Measurements from ENCODE around the gene KRTAP4-9. TPM values are rescaled to one million over a fixed set of nuclear protein-coding genes. Genes with fewer than 3 reads are reported as not detected.
"Not testable (repeated sequence)": the region's sequence is repeated elsewhere in the genome, so short reads cannot be mapped to it uniquely, and the experiment has no call there.

The KRTAP4-9 gene
- total and polyA plus RNA-seq, 9 of the 15 experiments (the other 6 are each of a cell fraction or from before 2014, with no cell fraction given), result not detected

DNA sequence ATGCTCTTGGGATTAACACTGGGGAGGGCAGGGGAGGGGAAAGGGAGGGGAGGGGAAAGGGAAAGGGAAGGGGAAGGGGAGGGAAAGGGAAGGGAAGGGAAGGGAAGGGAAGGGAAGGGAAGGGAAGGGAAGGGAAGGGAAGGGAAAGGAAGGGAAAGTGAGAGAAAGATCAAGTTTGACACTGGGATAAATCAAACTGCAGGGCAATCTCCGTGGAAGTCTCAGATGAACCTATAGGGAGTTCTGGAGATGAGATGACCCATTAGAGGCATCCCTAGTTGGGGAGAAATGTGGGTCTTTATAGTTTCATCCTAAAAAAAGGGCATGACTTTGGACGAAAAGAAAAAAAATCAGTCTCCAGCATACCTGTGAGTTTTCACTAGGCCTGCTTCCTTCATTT lies 16.6 kb downstream of the KRTAP4-9 start (continued):
- TF ChIP-seq, protein P1, sequence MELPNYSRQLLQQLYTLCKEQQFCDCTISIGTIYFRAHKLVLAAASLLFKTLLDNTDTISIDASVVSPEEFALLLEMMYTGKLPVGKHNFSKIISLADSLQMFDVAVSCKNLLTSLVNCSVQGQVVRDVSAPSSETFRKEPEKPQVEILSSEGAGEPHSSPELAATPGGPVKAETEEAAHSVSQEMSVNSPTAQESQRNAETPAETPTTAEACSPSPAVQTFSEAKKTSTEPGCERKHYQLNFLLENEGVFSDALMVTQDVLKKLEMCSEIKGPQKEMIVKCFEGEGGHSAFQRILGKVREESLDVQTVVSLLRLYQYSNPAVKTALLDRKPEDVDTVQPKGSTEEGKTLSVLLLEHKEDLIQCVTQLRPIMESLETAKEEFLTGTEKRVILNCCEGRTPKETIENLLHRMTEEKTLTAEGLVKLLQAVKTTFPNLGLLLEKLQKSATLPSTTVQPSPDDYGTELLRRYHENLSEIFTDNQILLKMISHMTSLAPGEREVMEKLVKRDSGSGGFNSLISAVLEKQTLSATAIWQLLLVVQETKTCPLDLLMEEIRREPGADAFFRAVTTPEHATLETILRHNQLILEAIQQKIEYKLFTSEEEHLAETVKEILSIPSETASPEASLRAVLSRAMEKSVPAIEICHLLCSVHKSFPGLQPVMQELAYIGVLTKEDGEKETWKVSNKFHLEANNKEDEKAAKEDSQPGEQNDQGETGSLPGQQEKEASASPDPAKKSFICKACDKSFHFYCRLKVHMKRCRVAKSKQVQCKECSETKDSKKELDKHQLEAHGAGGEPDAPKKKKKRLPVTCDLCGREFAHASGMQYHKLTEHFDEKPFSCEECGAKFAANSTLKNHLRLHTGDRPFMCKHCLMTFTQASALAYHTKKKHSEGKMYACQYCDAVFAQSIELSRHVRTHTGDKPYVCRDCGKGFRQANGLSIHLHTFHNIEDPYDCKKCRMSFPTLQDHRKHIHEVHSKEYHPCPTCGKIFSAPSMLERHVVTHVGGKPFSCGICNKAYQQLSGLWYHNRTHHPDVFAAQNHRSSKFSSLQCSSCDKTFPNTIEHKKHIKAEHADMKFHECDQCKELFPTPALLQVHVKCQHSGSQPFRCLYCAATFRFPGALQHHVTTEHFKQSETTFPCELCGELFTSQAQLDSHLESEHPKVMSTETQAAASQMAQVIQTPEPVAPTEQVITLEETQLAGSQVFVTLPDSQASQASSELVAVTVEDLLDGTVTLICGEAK (IDR thresholded peaks at IDR 0.05), result no peak
- TF ChIP-seq, protein P1 (CRISPR knock-in tag; IDR thresholded peaks at IDR 0.05), result no peak
- TF ChIP-seq TEAD1 (CRISPR knock-in tag; IDR thresholded peaks at IDR 0.05) (no peak), RBM34 (IDR thresholded peaks at IDR 0.05; ENCODE audit: borderline replicate concordance, insufficient read depth, low read length) (no peak), MITF (IDR thresholded peaks at IDR 0.05) (no peak), EGR1 (conservative IDR thresholded peaks at IDR 0.05) (no peak)

DNA sequence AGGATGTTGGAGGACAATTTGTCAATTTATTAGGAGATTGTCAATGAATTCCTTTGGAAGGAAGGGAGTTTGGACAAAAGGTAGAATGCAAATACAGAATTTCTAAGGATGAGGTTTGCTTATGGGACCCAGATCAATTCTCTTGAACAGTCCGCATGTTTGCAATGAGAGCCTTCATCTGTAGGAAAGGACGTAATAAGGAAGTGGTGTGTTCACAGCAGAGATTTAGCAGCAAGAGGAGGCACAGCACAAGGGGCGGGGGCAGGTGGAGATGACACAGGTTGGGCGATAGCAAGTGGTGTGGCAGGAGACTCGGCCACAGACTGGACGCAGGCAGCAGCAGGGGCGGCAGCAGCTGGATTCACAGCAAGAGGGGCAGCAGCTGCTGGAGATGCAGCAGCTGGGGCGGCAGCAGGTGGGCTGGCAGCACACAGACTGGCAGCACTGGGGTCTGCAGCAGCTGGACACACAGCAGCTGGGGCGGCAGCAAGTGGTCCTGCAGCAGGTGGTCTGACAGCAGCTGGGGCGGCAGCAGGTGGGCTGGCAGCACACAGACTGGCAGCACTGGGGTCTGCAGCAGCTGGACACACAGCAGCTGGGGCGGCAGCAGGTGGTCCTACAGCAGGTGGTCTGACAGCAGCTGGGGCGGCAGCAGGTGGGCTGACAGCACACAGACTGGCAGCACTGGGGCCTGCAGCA lies 18.3 kb downstream of the KRTAP4-9 start:
- H3K4me2 ChIP-seq (ENCODE audit: insufficient read depth, low read length); H3K4me1 ChIP-seq (replicated peaks in 1 of 2; ENCODE audit: control insufficient read depth in 2 of 2, insufficient read depth in 2 of 2, low read length in 2 of 2); CTCF ChIA-PET (ENCODE audit: low intra/inter-chr PET ratio); H4K20me1 ChIP-seq (replicated peaks; ENCODE audit: control insufficient read depth, insufficient read depth, low read length); H3K9me3 ChIP-seq (replicated peaks; ENCODE audit: control insufficient read depth, insufficient read depth, low read depth, low read length); H3K27me3 ChIP-seq (ENCODE audit: control insufficient read depth in 2 of 2, insufficient read depth in 2 of 2, low read length in 2 of 2); H3K4me3 ChIP-seq; FAIRE-seq; H3K79me2 ChIP-seq (ENCODE audit: control insufficient read depth, insufficient read depth, low read length); H3K9ac ChIP-seq (ENCODE audit: insufficient read depth in 1 of 2, low read depth in 2 of 2, low read length in 2 of 2); H3K36me3 ChIP-seq (ENCODE audit: control insufficient read depth, insufficient read depth, low read length); H3K27ac ChIP-seq (ENCODE audit: extremely low read depth, low read depth, low read length); H2AFZ ChIP-seq (ENCODE audit: low read depth, low read length); intact Hi-C loops (cut with micrococcal nuclease); ATAC-seq; BruUV-seq (replicated peaks); DNase-seq (ENCODE audit: extremely low read depth in 1 of 4, low spot score in 3 of 4); in situ Hi-C loops (cut with MboI); H3K9me1 ChIP-seq (ENCODE audit: control insufficient read depth, insufficient read depth, low read length): not testable (repeated sequence)
- POLR2A ChIA-PET, result interaction anchor here (0.6 kb wide), 2 partner anchors 23 to 354 kb away, joined by 3 to 4 read pairs; no protein-coding TSS in a partner anchor
- WGBS (ENCODE audit: insufficient coverage, low coverage, missing lambda C conversion rate), result 0% methylated on average over 10 of the region's 12 CpGs
